ENCODE results near the gene CDH4.

The CDH4 gene

GRCh38 chr20:61244213-61244612 lies 7.8 kb upstream of the CDH4 start:
- no peak for DNase-seq (ENCODE audit: low read depth in 1 of 2, low spot score in 1 of 2)
- Histone ChIP-seq H3K27me3 (ENCODE audit: insufficient read depth, poor library complexity, severe bottlenecking) (no peaks in the 10 kb centered on the region), H3K4me3 (replicated peaks; ENCODE audit: insufficient read depth, low read length) (no peak overlapping the region), H3K27ac (replicated peaks) (no peak overlapping the region)
- TF ChIP-seq GABPA (IDR thresholded peaks at IDR 0.05; ENCODE audit: low read depth) = no peak
- TF ChIP-seq SPI1 (IDR thresholded peaks at IDR 0.05; ENCODE audit: borderline replicate concordance, low read depth) = no peak
- TF ChIP-seq CTCF (IDR thresholded peaks at IDR 0.05; ENCODE audit: insufficient read depth, low read length) = no peak
- TF ChIP-seq REST (IDR thresholded peaks at IDR 0.05; ENCODE audit: insufficient replicate concordance, low read depth) = no peak
- TF ChIP-seq POLR2AphosphoS5 (IDR thresholded peaks at IDR 0.05; ENCODE audit: low read depth) = no peak

GRCh38 chr20:61246269-61246668 lies 5.8 kb upstream of the CDH4 start:
- DNase-seq (ENCODE audit: low read depth in 1 of 2, low spot score in 1 of 2) = no peak
- Histone ChIP-seq H3K27ac (replicated peaks) (no peak overlapping the region), H3K4me3 (replicated peaks; ENCODE audit: insufficient read depth, low read length) (no peak overlapping the region), H3K27me3 (ENCODE audit: insufficient read depth, poor library complexity, severe bottlenecking) (peaks cover 12% of the 10 kb centered on the region)
- TF ChIP-seq REST (IDR thresholded peaks at IDR 0.05; ENCODE audit: insufficient replicate concordance, low read depth) (no peak), GABPA (IDR thresholded peaks at IDR 0.05; ENCODE audit: low read depth) (no peak), POLR2AphosphoS5 (IDR thresholded peaks at IDR 0.05; ENCODE audit: low read depth) (no peak), SPI1 (IDR thresholded peaks at IDR 0.05; ENCODE audit: borderline replicate concordance, low read depth) (no peak), CTCF (IDR thresholded peaks at IDR 0.05; ENCODE audit: insufficient read depth, low read length) (no peak)

- DNase-seq (ENCODE audit: low read depth in 1 of 2, low spot score in 1 of 2) = no peak
- no peak for TF ChIP-seq POLR2AphosphoS5 (IDR thresholded peaks at IDR 0.05; ENCODE audit: low read depth)
- no peak for TF ChIP-seq SPI1 (IDR thresholded peaks at IDR 0.05; ENCODE audit: borderline replicate concordance, low read depth)
- no peak for TF ChIP-seq GABPA (IDR thresholded peaks at IDR 0.05; ENCODE audit: low read depth)
- TF ChIP-seq CTCF (IDR thresholded peaks at IDR 0.05; ENCODE audit: insufficient read depth, low read length) = no peak
- TF ChIP-seq REST (IDR thresholded peaks at IDR 0.05; ENCODE audit: insufficient replicate concordance, low read depth) = no peak
- Histone ChIP-seq H3K4me3 (replicated peaks; ENCODE audit: insufficient read depth, low read length) (no peak overlapping the region), H3K27ac (replicated peaks) (no peak overlapping the region), H3K27me3 (ENCODE audit: insufficient read depth, poor library complexity, severe bottlenecking) (peaks cover 29% of the 10 kb centered on the region)
Measured at GRCh38 chr20:61249626-61250025, 2.4 kb upstream of the CDH4 start.
